NT2/D1 (cell line): ENCODE results near the gene RNASEH2C.
"Not testable (repeated sequence)": the region's sequence is repeated elsewhere in the genome, so short reads cannot be mapped to it uniquely, and the experiment has no call there.

Source experiments
- DNase-seq: peaks from one replicate; pipeline ENCODE4 v3.0.0-alpha.2; 2011; ENCODE audit warnings: low read depth, low spot score
- H3K27me3 ChIP-seq: 2 replicates; pipeline ENCODE4 v1.6.0; 2011; ENCODE audit warnings: mild to moderate bottlenecking; ENCODE audit not compliant: insufficient read length, insufficient read depth
- H3K36me3 ChIP-seq: 2 replicates; pipeline ENCODE4 v1.6.1; 2011; ENCODE audit warnings: mild to moderate bottlenecking, low read length, mixed read lengths; ENCODE audit not compliant: insufficient read depth, insufficient read length
- H3K4me1 ChIP-seq: 2 replicates; pipeline ENCODE4 v1.5.1; 2011; ENCODE audit not compliant: insufficient read depth, insufficient read length
- H3K4me3 ChIP-seq: 2 replicates; pipeline ENCODE4 v1.5.1; 2011; ENCODE audit warnings: low read depth; ENCODE audit not compliant: insufficient read length
- H3K9ac ChIP-seq: 2 replicates; pipeline ENCODE4 v1.6.0; 2011; ENCODE audit warnings: low read depth; ENCODE audit not compliant: insufficient read length
- H3K9me3 ChIP-seq: 2 replicates; pipeline ENCODE4 v1.5.1; 2011; ENCODE audit warnings: mild to moderate bottlenecking, low read length; ENCODE audit not compliant: insufficient read depth
- SUZ12 ChIP-seq: IDR thresholded peaks from 2 replicates; pipeline ENCODE4 v1.6.1; 2011; ENCODE audit not compliant: insufficient read length, insufficient read depth; ENCODE audit errors: extremely low read depth
- YY1 ChIP-seq: IDR thresholded peaks from 2 replicates; pipeline ENCODE4 v1.6.1; 2011; ENCODE audit not compliant: insufficient read length, insufficient read depth
- ZNF274 ChIP-seq: IDR thresholded peaks from 2 replicates; pipeline ENCODE4 v1.6.1; 2011; ENCODE audit warnings: mild to moderate bottlenecking, low read depth, low read length

Gene RNASEH2C

DNA sequence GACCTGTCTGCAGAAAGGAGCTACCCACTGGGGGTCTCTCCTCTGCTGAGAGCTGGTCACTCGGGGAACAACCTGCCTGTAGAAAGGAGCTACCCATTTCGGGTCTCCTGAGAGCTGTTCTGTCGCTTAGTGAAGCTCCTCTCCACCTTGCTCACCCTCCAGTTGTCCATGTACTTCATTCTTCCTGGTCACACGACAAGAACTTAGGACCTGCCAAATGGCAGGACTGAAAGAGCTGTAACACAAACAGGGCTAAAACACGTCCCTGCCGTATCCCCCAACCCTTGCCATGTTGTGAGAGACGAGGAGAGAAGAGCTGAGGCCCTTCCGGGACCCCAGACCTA lies 24.1 kb upstream of the RNASEH2C start:
- no peak for TF ChIP-seq ZNF274
- no peak for TF ChIP-seq SUZ12
- TF ChIP-seq YY1 = no peak
- no peak for DNase-seq
- Histone ChIP-seq H3K4me1 (no peaks in the 10 kb centered on the region), H3K4me3 (no peak overlapping the region), H3K27me3 (no peaks in the 10 kb centered on the region), H3K9me3 (peaks cover 23% of the 10 kb centered on the region), H3K9ac (no peak overlapping the region), H3K36me3 (no peaks in the 10 kb centered on the region)

DNA sequence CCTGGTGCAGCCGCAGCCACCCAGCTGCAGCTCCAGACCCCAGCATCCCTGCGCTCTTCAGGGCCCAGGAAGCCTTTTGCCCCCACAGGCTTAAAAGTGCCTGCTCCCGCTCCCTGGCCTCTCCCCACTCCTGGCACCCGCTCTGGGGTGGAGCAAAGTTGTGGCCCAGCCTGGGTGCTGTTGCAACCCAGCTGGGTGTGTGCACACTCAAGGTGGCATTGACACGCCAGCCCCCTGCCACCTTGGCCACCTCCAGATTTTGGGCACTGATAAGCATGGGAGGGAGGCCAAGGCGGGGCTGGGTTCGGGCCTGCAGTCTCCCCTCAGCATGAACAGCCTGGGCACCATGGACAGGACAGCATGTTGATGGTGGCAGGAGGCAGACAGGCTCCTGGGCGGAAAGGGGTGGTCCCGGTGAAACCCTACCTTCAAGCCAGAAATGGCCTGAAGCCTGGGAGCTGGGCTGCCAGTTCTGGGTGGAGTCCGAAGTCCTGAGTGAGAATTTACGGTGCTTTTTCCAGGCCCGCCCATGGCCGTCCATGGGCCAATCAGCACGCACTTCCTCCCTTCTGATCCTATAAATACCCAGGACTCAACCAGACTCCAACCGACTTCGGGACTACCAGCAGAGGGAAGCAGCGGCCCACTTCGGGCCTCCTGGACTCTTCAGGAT lies 23.6 kb upstream of the RNASEH2C start:
- Histone ChIP-seq H3K9ac (no peak overlapping the region), H3K4me3 (no peak overlapping the region), H3K27me3 (no peaks in the 10 kb centered on the region), H3K36me3 (no peaks in the 10 kb centered on the region), H3K9me3 (peaks cover 23% of the 10 kb centered on the region), H3K4me1 (no peaks in the 10 kb centered on the region)
- no peak for TF ChIP-seq ZNF274
- TF ChIP-seq YY1 = no peak
- TF ChIP-seq SUZ12 = no peak
- peak; percentile 6 for DNase-seq

DNA sequence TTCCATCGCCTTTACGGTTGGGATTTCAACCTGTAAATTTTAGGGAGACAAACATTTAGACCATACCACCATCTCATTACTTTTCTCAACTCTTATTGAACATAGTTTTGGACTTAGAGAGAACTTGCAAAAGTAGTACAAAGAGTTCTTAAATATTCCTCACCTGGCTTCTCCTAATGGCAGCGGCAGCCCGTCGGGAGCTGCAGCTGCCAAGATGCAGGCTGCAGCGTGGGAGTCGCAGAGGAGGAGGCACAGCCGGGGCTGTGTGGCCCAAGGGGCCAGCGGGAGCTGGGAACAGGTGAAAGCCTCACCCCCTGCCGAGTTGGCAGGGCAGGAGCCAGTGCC lies 23.1 kb upstream of the RNASEH2C start:
- Histone ChIP-seq H3K4me3 (no peak overlapping the region), H3K27me3 (no peaks in the 10 kb centered on the region), H3K9ac (no peak overlapping the region), H3K36me3 (no peaks in the 10 kb centered on the region), H3K4me1 (no peaks in the 10 kb centered on the region), H3K9me3 (peaks cover 24% of the 10 kb centered on the region)
- TF ChIP-seq ZNF274 = no peak
- TF ChIP-seq SUZ12 = no peak
- no peak for TF ChIP-seq YY1
- no peak for DNase-seq

DNA sequence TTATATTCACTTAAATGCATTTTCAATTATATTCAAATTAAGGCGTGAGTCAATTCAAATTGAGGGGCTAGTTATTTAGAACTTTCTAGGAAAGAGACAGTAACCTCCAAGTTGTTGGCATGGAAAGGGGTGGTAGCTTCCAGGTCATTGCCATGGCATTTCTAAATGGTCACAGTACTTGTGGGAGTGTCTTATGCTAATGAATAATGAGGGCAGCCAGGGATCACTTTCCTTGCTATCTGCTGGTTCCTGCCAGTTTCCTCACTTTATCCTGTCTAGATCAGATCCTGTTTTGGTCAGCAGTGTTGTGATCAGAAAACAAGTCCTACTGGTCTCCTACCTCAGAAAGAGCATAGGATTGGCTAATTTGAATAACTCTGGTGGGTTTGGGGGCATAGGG lies 21.8 kb upstream of the RNASEH2C start:
- Histone ChIP-seq H3K9me3 (peaks cover 33% of the 10 kb centered on the region), H3K9ac (no peak overlapping the region), H3K36me3 (no peaks in the 10 kb centered on the region), H3K4me1 (no peaks in the 10 kb centered on the region), H3K4me3 (no peak overlapping the region), H3K27me3 (no peaks in the 10 kb centered on the region)
- TF ChIP-seq YY1 (no peak), SUZ12 (no peak), ZNF274 (no peak)
- no peak for DNase-seq

DNA sequence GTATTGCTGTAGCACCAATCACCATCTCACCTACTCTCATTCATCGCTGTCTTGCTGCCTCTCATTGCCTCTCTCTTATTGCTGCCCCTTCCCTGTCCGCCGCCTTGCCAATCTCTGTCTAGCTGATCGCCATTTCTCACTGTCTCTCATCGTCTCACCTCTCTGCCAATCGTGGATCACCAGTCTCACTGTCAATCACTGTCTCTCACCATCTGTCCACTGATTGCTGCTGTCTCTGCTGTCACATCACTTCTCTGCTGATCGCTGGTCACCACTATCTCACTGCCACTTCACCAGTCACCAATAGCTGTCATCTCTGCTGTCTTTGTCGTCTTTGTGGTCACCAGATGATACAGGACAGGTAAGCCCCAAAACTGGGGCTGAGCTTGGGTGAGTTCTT lies 20.6 kb upstream of the RNASEH2C start:
- Histone ChIP-seq H3K4me3 (no peak overlapping the region), H3K9me3 (peaks cover 44% of the 10 kb centered on the region), H3K9ac (no peak overlapping the region), H3K36me3 (no peaks in the 10 kb centered on the region), H3K27me3 (no peaks in the 10 kb centered on the region), H3K4me1 (no peaks in the 10 kb centered on the region)
- TF ChIP-seq ZNF274 (no peak), SUZ12 (no peak), YY1 (no peak)
- DNase-seq = no peak

DNA sequence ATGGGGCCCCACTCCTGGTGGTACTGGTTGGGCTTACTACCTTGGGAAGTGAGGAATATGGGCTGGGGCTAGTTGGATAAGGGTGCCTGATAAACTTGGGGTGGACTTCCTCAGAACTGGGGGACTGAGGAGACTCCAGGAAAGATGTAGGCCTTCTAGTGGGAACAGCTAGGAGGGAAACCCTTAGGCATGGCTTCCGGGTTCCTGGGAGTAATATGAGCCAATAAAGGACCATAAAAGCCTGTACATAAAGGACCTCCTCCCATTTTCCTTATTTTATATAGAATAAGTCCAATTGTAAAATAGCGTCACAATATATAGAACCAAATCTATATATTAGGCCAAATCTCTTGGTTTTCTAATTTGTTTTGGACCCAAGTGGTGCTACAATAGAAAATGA lies 18.4 kb upstream of the RNASEH2C start:
- H3K4me1 ChIP-seq = no peaks in the 10 kb centered on the region
- no peaks in the 10 kb centered on the region for H3K27me3 ChIP-seq
- H3K36me3 ChIP-seq = no peaks in the 10 kb centered on the region
- H3K9ac ChIP-seq = no peak overlapping the region
- DNase-seq = no peak
- H3K4me3 ChIP-seq = no peak overlapping the region
- H3K9me3 ChIP-seq = peaks cover 42% of the 10 kb centered on the region
- TF ChIP-seq ZNF274 (no peak), YY1 (no peak), SUZ12 (no peak)

DNA sequence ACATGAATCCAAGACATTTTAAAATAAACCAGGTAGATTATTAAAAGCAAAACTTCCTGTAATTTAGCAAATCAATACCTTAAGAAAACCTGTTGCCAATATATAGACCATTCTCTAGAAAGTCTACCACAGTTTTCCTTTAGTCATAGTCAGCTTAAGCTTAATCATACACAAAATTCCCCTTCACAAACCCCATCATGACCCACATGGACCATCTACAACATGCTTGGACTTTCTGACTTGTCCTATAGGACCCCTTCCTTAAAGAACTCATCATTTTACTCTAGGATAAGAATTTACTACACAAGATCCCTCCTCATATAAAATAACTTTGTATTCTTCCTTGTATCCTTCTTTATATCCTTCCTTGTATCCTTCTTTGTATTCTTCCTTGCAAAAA lies 16.2 kb upstream of the RNASEH2C start:
- Histone ChIP-seq H3K36me3 (no peaks in the 10 kb centered on the region), H3K9me3 (peaks cover 46% of the 10 kb centered on the region)
- TF ChIP-seq SUZ12 = no peak
- no peak for TF ChIP-seq YY1
- TF ChIP-seq ZNF274 = no peak

DNA sequence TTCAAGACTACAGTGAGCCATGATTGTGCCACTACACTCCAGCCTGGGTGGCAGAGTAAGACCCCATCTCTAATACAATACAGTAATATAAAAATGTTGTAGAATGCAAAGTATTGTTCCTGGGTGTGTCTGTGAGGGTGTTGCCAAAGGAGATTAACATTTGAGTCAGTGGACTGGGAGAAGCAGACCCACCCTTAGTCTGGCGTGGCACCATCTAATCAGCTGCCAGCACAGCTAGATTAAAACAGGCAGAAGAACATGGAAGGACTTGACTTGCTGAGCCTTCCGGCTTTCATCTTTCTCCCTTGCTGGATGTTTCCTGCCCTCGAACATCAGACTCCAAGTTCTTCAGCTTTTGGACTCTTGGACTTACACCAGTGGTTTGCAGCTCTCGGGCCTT lies 14.5 kb upstream of the RNASEH2C start:
- not testable (repeated sequence) for H3K9ac ChIP-seq, H3K4me3 ChIP-seq, H3K36me3 ChIP-seq, DNase-seq, H3K4me1 ChIP-seq, H3K27me3 ChIP-seq
- H3K9me3 ChIP-seq = peaks cover 46% of the 10 kb centered on the region

More for the DNA sequence above, 16.2 kb upstream of the RNASEH2C start:
- Histone ChIP-seq H3K4me3 (no peak overlapping the region), H3K9ac (no peak overlapping the region), H3K4me1 (no peaks in the 10 kb centered on the region), H3K27me3 (no peaks in the 10 kb centered on the region)
- DNase-seq = no peak
